Activated CD8-positive, alpha-beta memory T cell treated with anti-CD3 and anti-CD28 coated beads, Interleukin-2, amount 50 U/mL, for 1 hour (primary cell): ENCODE measurements around the gene RNASE9.
"Not testable (repeated sequence)": the region's sequence is repeated elsewhere in the genome, so short reads cannot be mapped to it uniquely, and the experiment has no call there.

Experiments
- DNase-seq: peaks from one replicate; pipeline ENCODE4 v3.0.0-alpha.2; 2020; ENCODE audit errors: extremely low read depth

Gene RNASE9

GRCh38 chr14:20516921-20517320 is 43.9 kb downstream of the RNASE9 start:
- DNase-seq, result no peak

GRCh38 chr14:20515846-20516245 is 45.0 kb downstream of the RNASE9 start:
- no peak for DNase-seq

GRCh38 chr14:20512177-20512905 is 48.5 kb downstream of the RNASE9 start:
- DNase-seq, result no peak

GRCh38 chr14:20508367-20508766 is 52.5 kb downstream of the RNASE9 start:
- DNase-seq, result no peak

GRCh38 chr14:20507537-20507936 is 53.3 kb downstream of the RNASE9 start:
- not testable (repeated sequence) for DNase-seq

- DNase-seq, result not testable (repeated sequence)
Measured at GRCh38 chr14:20506752-20507151, 54.1 kb downstream of the RNASE9 start.

GRCh38 chr14:20506276-20506675 is 54.6 kb downstream of the RNASE9 start:
- DNase-seq, result not testable (repeated sequence)
